WTC11 (cell line): ENCODE results near the gene TSG101. TPM values are rescaled to one million over a fixed set of nuclear protein-coding genes. Genes with fewer than 3 reads are reported as not detected.

Source experiments
- ATAC-seq: fragments of 200-7000 bp; cut with Tn5 transposase; 2 replicates; pipeline ENCODE4 v1.10.0; 2021; ENCODE audit warnings: mild to moderate bottlenecking, moderate library complexity
- CTCF ChIA-PET: fragments of 300-600 bp; sonication (Branson Sonifier 250); formaldehyde crosslinking; loops from one replicate; lab custom pipeline; 2021; ENCODE audit warnings: antibody characterized with exemption; lab: Charles Lee
- POLR2A ChIA-PET: fragments of 350-600 bp; sonication (Branson Sonifier 250); formaldehyde crosslinking; loops from one replicate; lab custom pipeline; 2021; ENCODE audit warnings: antibody characterized with exemption; lab: Charles Lee
- DNase-seq: peaks from one replicate; pipeline ENCODE4 v3.0.0; 2021; ENCODE audit warnings: low spot score
- H3K27ac Mint-ChIP-seq: 2 replicates; pipeline ENCODE4 v1.8.0; 2021; ENCODE audit warnings: mixed read lengths
- H3K27me3 Mint-ChIP-seq: 2 replicates; pipeline ENCODE4 v1.8.0; 2021; ENCODE audit warnings: low read depth, mild to moderate bottlenecking, moderate library complexity, mixed read lengths
- H3K36me3 Mint-ChIP-seq: 2 replicates; pipeline ENCODE4 v1.8.0; 2021; ENCODE audit warnings: mixed read lengths
- H3K4me1 Mint-ChIP-seq: 2 replicates; pipeline ENCODE4 v1.8.0; 2022; ENCODE audit warnings: mixed read lengths
- H3K4me3 Mint-ChIP-seq: 2 replicates; pipeline ENCODE4 v1.8.0; 2021; ENCODE audit warnings: mild to moderate bottlenecking, moderate library complexity, mixed read lengths
- H3K9me3 Mint-ChIP-seq: 2 replicates; pipeline ENCODE4 v1.8.0; 2021; ENCODE audit warnings: mixed read lengths
- ATF6 ChIP-seq: sonication (generic); formaldehyde crosslinking; IDR thresholded peaks from 2 replicates; pipeline ENCODE4 v1.8.1; 2023; ENCODE audit warnings: mild to moderate bottlenecking, missing genetic modification reagents
- EMX1 ChIP-seq: fragments of 250-450 bp; sonication (Bioruptor Pico); IDR thresholded peaks from 2 replicates; pipeline ENCODE4 v1.8.0; 2021; ENCODE audit warnings: mild to moderate bottlenecking
- ERG ChIP-seq: fragments of 250-450 bp; sonication (Bioruptor Pico); IDR thresholded peaks from 2 replicates; pipeline ENCODE4 v1.8.0; 2021; ENCODE audit warnings: mild to moderate bottlenecking
- ETV6 ChIP-seq: sonication (generic); formaldehyde crosslinking; IDR thresholded peaks from 2 replicates; pipeline ENCODE4 v1.8.1; 2022; ENCODE audit warnings: mild to moderate bottlenecking, missing genetic modification reagents
- FOXJ3 ChIP-seq: sonication (generic); formaldehyde crosslinking; IDR thresholded peaks from 2 replicates; pipeline ENCODE4 v1.9.0; 2021; ENCODE audit warnings: missing genetic modification reagents, mild to moderate bottlenecking, borderline replicate concordance
- FOXP1 ChIP-seq: sonication (generic); formaldehyde crosslinking; IDR thresholded peaks from 2 replicates; pipeline ENCODE4 v1.8.0; 2022; ENCODE audit warnings: missing genetic modification reagents, mild to moderate bottlenecking, moderate library complexity, borderline replicate concordance
- GTF2I ChIP-seq: fragments of 250-450 bp; sonication (Bioruptor Pico); conservative IDR thresholded peaks from 2 replicates; pipeline ENCODE4 v1.4.0; 2021; ENCODE audit warnings: mild to moderate bottlenecking
- IRF2 ChIP-seq: sonication (generic); formaldehyde crosslinking; IDR thresholded peaks from 2 replicates; pipeline ENCODE4 v1.8.0; 2022; ENCODE audit warnings: low read depth, missing genetic modification reagents, borderline replicate concordance
- MYBL2 ChIP-seq: sonication (generic); formaldehyde crosslinking; IDR thresholded peaks from 2 replicates; pipeline ENCODE4 v1.8.1; 2023; ENCODE audit warnings: mild to moderate bottlenecking, moderate library complexity, missing genetic modification reagents
- NFYB ChIP-seq: sonication (generic); formaldehyde crosslinking; conservative IDR thresholded peaks from 2 replicates; pipeline ENCODE4 v1.8.0; 2022; ENCODE audit warnings: low read depth, missing genetic modification reagents
- NR3C1 ChIP-seq: sonication (generic); formaldehyde crosslinking; conservative IDR thresholded peaks from 2 replicates; pipeline ENCODE4 v1.8.1; 2023; ENCODE audit warnings: low read depth, mild to moderate bottlenecking, missing genetic modification reagents
- OVOL2 ChIP-seq: fragments of 250-450 bp; sonication (Bioruptor Pico); IDR thresholded peaks from 2 replicates; pipeline ENCODE4 v1.9.0; 2021; ENCODE audit warnings: mild to moderate bottlenecking, borderline replicate concordance
- PREB ChIP-seq: sonication (generic); formaldehyde crosslinking; IDR thresholded peaks from 2 replicates; pipeline ENCODE4 v1.8.1; 2022; ENCODE audit warnings: mild to moderate bottlenecking, missing genetic modification reagents, moderate library complexity, borderline replicate concordance
- PRRX2 ChIP-seq: fragments of 250-450 bp; sonication (Bioruptor Pico); IDR thresholded peaks from 2 replicates; pipeline ENCODE4 v1.8.0; 2021; ENCODE audit warnings: mild to moderate bottlenecking
- RELA ChIP-seq: sonication (generic); formaldehyde crosslinking; IDR thresholded peaks from 2 replicates; pipeline ENCODE4 v1.8.1; 2022; ENCODE audit warnings: missing genetic modification reagents, mild to moderate bottlenecking, borderline replicate concordance
- SMAD3 ChIP-seq: sonication (generic); formaldehyde crosslinking; IDR thresholded peaks from 2 replicates; pipeline ENCODE4 v1.8.0; 2022; ENCODE audit warnings: missing genetic modification reagents, mild to moderate bottlenecking, borderline replicate concordance
- STAT6 ChIP-seq: sonication (generic); formaldehyde crosslinking; conservative IDR thresholded peaks from 2 replicates; pipeline ENCODE4 v1.8.1; 2023; ENCODE audit warnings: mild to moderate bottlenecking, low read depth, missing genetic modification reagents, moderate library complexity
- USF2 ChIP-seq: sonication (generic); formaldehyde crosslinking; IDR thresholded peaks from 2 replicates; pipeline ENCODE4 v1.8.1; 2023; ENCODE audit warnings: mild to moderate bottlenecking, missing genetic modification reagents, moderate library complexity
- ZNF138 ChIP-seq: sonication (generic); formaldehyde crosslinking; conservative IDR thresholded peaks from 2 replicates; pipeline ENCODE4 v1.8.1; 2022; ENCODE audit warnings: mild to moderate bottlenecking, moderate library complexity, missing genetic modification reagents
- ZNF396 ChIP-seq: fragments of 250-450 bp; sonication (Bioruptor Pico); IDR thresholded peaks from 2 replicates; pipeline ENCODE4 v1.8.0; 2021; ENCODE audit warnings: mild to moderate bottlenecking, moderate library complexity, borderline replicate concordance
- ZNF425 ChIP-seq: fragments of 250-450 bp; sonication (Bioruptor Pico); conservative IDR thresholded peaks from 2 replicates; pipeline ENCODE4 v1.9.0; 2021; ENCODE audit warnings: mild to moderate bottlenecking
- ZNF512 ChIP-seq: sonication (generic); formaldehyde crosslinking; IDR thresholded peaks from 2 replicates; pipeline ENCODE4 v1.8.1; 2022; ENCODE audit warnings: missing genetic modification reagents, borderline replicate concordance
- ZNF671 ChIP-seq: fragments of 250-450 bp; sonication (Bioruptor Pico); IDR thresholded peaks from 2 replicates; pipeline ENCODE4 v1.8.0; 2021; ENCODE audit warnings: mild to moderate bottlenecking
- total RNA-seq: library from RNA; stranded (reverse); gene quantifications from 3 replicates; pipeline ENCODE4 v1.2.3, GENCODE V29; 2021

The TSG101 gene
- total RNA-seq, 1 experiment from 2014 or later = 41.7 TPM

GRCh38 chr11:18567081-18567480, 40.3 kb upstream of the TSG101 start:
- no peak overlapping the region for H3K27ac Mint-ChIP-seq
- no peaks in the 10 kb centered on the region for H3K9me3 Mint-ChIP-seq
- no peaks in the 10 kb centered on the region for H3K27me3 Mint-ChIP-seq
- DNase-seq (no peak), ATAC-seq (no peak)
- CTCF ChIA-PET = no interaction called here
- TF ChIP-seq ATF6 (no peak), OVOL2 (CRISPR knock-in tag) (no peak), NR3C1 (no peak), FOXJ3 (CRISPR knock-in tag) (no peak)
- H3K4me1 Mint-ChIP-seq = peaks cover 3% of the 10 kb centered on the region; the same call in 1 of the 2 replicates
- no peaks in the 10 kb centered on the region for H3K36me3 Mint-ChIP-seq
- H3K4me3 Mint-ChIP-seq = no peak overlapping the region
- POLR2A ChIA-PET = no interaction called here

GRCh38 chr11:18566406-18566805, 39.7 kb upstream of the TSG101 start:
- no peaks in the 10 kb centered on the region for H3K36me3 Mint-ChIP-seq
- DNase-seq = no peak
- ChIA-PET CTCF (no interaction called here), POLR2A (no interaction called here)
- H3K9me3 Mint-ChIP-seq = no peaks in the 10 kb centered on the region
- no peak overlapping the region for H3K4me3 Mint-ChIP-seq
- H3K27me3 Mint-ChIP-seq = no peaks in the 10 kb centered on the region
- TF ChIP-seq SMAD3 (CRISPR knock-in tag) (no peak), ZNF671 (CRISPR knock-in tag) (no peak), ZNF138 (CRISPR knock-in tag) (no peak), NFYB (CRISPR knock-in tag) (no peak), FOXP1 (CRISPR knock-in tag) (no peak), NR3C1 (no peak), IRF2 (CRISPR knock-in tag) (no peak), GTF2I (CRISPR knock-in tag) (no peak), PRRX2 (CRISPR knock-in tag) (no peak), MYBL2 (CRISPR knock-in tag) (no peak), STAT6 (CRISPR knock-in tag) (no peak), ETV6 (CRISPR knock-in tag) (no peak), USF2 (no peak), ZNF396 (CRISPR knock-in tag) (no peak), PREB (CRISPR knock-in tag) (no peak), RELA (CRISPR knock-in tag) (no peak), ERG (no peak), EMX1 (no peak), ZNF512 (CRISPR knock-in tag) (no peak), ZNF425 (CRISPR knock-in tag) (no peak)
- ATAC-seq = no peak
- H3K27ac Mint-ChIP-seq = no peak overlapping the region
- H3K4me1 Mint-ChIP-seq = peaks cover 3% of the 10 kb centered on the region; the same call in 1 of the 2 replicates
